A204.1 (cell line): ENCODE data around the gene WWOX.

Experiments used
- FAIRE-seq: peaks from 2 replicates; lab custom pipeline; 2012; peaks lifted over from hg19 to GRCh38; lab: Jason Lieb, UNC

The WWOX gene

DNA sequence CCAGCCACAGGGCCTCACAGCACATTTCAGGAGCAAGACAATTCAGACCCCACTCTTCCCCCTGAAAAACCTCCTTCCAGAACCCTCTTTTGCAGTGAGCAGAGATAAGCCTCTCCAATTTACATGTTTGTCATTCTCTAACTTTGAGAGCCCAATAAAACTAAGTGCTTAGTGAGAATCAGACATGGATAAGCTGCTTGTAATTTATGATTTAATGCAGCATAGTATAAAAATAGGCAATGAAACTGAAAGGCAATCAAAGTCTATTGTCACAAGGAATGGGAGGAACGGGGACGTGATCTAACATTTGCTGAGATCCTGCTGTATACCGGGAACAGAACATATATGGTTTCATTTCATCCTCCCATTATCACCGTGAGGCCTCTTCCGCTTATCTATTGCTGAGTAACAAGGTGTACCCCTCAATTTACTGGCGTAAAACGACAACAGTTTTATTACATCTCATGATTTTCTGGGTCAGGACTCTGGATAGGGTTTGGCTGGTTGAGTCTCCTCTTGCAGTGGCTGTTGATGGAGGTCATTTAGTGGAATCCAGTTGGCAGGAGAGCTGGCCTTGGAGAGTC is 903.7 kb downstream of the WWOX start:
- FAIRE-seq: no peak

GRCh38 chr16:79004309-79004708 is 904.9 kb downstream of the WWOX start:
- no peak for FAIRE-seq

GRCh38 chr16:79005096-79005495 is 905.6 kb downstream of the WWOX start:
- FAIRE-seq: no peak

DNA sequence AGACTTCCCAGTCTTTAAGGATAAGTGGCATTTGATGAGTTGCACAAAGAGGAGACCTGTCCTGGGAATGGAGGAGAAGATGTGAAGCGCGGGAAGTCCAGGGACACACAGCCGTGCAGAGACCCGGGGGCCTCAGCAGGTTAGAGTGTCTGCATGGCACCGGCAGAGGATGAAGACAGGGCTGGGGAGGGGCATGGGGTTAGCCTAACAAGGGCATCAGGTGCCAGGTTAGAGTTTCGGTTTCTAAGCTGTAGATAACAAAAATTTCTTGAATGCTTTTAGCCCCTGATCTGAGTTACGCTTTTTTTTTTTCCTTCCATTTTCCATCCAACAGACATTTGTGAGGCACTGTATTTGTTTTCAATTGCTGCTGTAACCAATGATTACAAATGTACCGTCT is 906.8 kb downstream of the WWOX start:
- no peak for FAIRE-seq

DNA sequence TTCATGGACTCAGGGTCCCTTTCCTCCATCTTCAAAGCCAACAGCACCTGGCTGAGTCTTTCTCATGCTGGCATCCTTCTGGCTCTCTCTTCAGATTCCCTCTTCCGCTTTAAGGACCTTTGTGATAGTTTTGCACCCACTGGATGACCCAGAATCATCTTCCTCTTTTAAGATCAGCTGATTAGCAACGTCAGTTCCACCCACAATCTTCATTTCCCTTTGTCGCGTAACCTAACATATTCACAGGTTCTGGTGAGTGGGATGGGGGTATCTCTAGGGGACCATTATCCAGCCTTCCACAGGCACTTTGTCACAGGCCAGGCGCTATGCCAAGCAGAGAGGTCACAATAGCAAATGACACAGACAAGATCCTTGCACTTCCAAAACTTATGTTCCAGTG is 907.3 kb downstream of the WWOX start:
- FAIRE-seq: no peak

DNA sequence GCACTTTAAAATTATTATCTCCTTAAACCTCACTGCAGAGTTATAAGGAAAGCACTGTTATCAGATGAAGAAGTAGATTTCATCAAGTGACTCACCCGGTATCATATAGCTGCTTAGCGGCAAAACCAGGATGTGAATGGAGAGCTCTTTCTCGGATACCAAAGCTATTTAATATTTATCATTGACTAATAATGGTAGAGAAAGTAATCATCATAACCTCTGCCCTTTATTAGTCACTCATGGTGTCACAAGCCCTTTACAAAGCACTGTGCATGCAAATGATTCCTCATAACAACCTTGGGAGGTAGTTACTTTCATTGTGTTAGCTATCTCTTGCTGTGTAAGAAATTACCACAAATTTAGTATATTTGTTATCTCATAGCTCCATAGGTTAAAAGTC is 908.2 kb downstream of the WWOX start:
- FAIRE-seq: no peak

DNA sequence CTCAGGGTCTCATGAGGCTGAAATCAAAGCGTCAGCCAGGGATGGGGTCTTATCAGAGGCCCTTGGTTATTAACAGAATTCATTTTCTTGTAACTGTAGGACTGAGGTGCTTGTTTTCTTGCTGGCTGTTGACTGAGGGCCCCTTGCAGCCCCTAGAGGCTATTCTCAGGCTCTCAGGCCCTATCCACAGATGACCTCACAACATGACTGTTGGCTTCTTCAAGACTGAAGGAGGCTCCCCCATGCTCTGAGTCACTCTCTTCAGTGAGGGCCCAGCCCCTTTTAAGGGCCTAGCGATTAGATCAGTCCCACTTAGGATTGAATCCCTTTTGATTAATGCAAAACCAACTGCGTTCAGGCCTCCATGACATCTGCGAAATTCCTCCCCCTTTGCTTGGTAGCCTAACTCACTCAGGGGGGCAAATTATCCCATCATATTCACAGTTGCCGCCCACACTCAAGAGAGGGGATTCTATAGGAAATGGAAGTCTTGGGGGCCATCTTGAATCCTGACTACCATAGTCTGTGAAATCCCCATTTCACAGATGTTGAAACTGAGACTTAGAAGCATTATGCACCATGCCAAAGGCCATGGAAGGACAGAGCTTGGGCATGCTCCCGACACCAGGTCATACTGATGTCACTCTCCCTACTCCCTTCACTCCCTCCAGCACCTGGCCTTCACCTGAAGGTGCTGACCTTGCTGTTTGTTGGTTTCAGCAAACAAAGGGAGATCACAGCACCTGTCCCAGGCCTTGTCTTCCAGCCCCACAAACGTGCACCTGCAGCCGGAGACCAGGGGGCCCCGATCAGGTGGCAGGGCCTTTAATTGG is 908.8 kb downstream of the WWOX start:
- no peak for FAIRE-seq

- no peak for FAIRE-seq
Measured at GRCh38 chr16:79008869-79009179, 909.4 kb downstream of the WWOX start.

GRCh38 chr16:79009896-79010295 is 910.4 kb downstream of the WWOX start:
- FAIRE-seq: no peak

DNA sequence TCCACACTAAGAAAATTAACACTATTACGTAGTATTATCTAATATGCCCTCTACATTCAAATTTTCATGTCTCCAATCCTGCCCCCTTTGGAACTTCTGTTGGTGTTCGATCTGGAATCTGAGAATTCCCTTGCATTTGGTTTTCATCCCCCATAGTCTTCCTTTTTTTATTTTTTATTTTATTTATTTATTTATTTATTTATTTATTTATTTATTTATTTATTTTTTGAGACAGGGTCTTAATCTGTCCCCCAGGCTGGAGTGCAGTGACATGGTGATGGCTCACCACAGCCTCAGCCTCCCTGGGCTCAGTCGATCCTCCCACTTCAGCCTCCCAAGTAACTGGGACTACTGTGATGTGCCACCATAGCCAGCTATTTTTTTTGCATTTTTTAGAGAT is 911.8 kb downstream of the WWOX start:
- no peak for FAIRE-seq

GRCh38 chr16:79012671-79013434 is 913.4 kb downstream of the WWOX start:
- FAIRE-seq: no peak

GRCh38 chr16:79013930-79014660 is 914.6 kb downstream of the WWOX start:
- FAIRE-seq: no peak

GRCh38 chr16:79018650-79019429 is 919.4 kb downstream of the WWOX start:
- no peak for FAIRE-seq

GRCh38 chr16:79019431-79019830 is 920.0 kb downstream of the WWOX start:
- no peak for FAIRE-seq

DNA sequence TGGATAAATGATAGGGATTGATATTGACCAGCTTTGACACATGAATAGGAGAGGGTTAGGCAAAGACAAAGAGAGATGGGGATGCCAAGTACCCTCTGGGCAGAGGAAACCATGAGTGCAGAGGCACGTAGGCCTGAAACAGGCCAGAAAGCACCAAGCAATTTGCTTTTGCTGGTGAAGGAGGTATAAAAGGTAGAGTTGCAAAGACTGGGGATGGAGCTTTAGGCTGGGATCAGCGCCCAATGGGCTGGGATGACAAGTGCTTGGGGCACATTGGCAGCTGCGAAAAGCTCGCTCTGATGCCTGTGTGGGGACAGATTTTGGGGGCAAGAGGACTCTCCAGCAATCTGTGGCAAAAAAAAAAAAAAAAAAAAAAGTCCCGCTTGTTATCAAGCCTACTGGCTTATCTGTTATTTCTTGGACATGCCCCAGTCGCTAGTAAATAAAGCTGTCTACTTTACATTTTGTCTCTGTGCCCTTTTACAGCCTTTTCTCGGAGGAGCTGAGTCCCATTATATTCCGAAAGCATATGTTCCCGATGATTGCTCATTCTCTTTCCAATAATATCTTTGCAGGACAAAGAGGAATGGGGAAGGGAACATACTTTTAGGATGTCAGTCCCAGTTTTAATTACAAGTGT is 922.7 kb downstream of the WWOX start:
- FAIRE-seq: no peak

DNA sequence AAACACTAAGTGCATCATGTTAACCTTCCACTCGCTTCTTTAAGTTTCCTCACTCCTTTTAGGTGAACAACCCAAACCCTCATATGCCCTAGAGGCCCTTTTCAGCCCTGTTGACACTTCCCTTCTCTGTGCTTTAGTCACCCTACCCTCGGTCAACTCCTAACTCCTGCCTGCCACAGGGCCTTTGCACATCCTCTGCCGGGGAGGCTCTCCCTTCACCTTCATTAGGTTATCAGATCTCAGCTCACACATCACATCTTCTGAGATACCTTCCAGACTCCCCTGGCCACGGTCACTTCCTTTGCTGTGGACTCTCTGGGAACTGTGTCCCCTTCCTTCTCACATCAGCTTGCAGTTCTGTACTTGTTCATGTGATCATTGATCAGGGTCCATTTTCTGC is 926.7 kb downstream of the WWOX start:
- FAIRE-seq: no peak

GRCh38 chr16:79036541-79036940 is 937.1 kb downstream of the WWOX start:
- no peak for FAIRE-seq

DNA sequence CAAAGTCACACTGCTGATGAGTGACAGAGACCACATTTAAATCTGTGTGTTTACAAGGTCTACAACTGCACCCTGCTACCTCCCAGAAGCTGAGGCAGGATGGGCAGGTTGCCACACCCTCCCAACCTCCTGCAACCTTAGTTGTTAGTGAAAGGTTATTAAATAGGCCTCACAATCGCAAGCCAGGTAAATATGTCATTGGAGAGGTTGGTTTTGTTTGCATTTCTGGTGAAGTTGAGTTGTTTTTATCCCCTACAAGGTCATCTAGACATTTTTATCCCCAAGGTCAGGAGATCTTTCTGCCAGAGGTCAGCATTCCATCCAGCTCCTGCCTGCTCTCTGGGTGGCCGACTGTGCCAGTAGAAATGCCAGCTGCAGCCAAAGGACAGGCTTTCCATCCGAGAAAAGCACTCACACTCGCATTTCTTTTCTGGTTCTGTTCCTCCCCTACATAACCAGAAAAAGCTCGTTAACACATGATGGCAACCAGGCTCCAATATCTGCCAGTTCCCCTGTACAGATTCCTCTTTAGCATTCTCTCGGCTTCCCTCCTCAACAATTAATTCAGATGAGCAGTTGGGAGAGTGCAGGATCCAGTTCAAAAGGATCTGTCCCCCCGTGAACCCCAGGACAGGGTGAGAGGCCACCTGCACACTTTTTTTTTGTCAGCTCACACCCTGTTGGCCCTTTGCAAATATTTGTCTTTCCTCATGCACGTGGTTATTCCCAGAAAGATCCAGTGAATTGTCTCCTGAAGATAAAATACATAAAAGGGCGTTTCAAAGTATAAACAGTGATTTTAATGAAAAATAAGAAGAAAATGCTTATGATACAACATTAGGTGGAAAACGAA is 938.3 kb downstream of the WWOX start:
- no peak for FAIRE-seq

GRCh38 chr16:79041206-79041605 is 941.8 kb downstream of the WWOX start:
- FAIRE-seq: no peak

DNA sequence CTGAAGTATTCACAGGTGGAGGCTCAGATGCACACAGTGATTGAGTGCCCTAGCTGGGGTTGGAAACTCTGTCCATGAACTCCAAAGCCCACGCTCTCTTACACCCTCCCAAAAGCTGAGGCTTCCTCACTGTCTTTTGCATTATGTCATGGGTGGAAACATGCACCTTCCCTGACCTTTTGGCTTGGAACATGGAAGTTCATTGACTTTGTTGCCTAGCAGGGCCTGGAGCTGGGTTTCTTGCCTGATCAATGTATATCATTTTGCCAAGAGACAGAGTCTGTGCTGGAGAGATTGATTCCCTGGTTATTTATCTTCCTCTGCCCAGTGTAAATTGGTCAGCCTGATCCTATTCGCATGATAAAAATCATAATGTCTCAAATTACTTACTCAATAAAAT is 942.7 kb downstream of the WWOX start:
- FAIRE-seq: no peak

GRCh38 chr16:79042886-79043285 is 943.4 kb downstream of the WWOX start:
- no peak for FAIRE-seq
